SK-N-SH (cell line): ENCODE measurements around the gene DTNA. TPM values are rescaled to one million over a fixed set of nuclear protein-coding genes. Genes with fewer than 3 reads are reported as not detected.

Source experiments
- CTCF ChIA-PET: fragments of 300-600, 350-600 bp; formaldehyde crosslinking; extraction: SDS; loops from one replicate; lab custom pipeline; 2021; lab: Yijun Ruan, JAX
- POLR2A ChIA-PET: fragments of 350-600 bp; sonication (Branson Sonifier 250); formaldehyde crosslinking; extraction: SDS; loops from one replicate; lab custom pipeline; 2020; ENCODE audit warnings: antibody characterized with exemption, inconsistent platforms; lab: Yijun Ruan, JAX
- DNase-seq: peaks from one replicate; pipeline ENCODE4 v3.0.0; 2012
- H2AFZ ChIP-seq: fragments of 200-600 bp; sonication (generic); 2 replicates; pipeline ENCODE4 v1.8.1; 2016; ENCODE audit warnings: antibody characterized with exemption, mild to moderate bottlenecking, low read depth
- H3F3A ChIP-seq: fragments of 200-600 bp; sonication (generic); replicated peaks from 2 replicates; pipeline ENCODE3; 2016; ENCODE audit warnings: antibody characterized with exemption, mild to moderate bottlenecking; ENCODE audit not compliant: insufficient read depth
- H3K27ac ChIP-seq, 2 experiments: fragments of 200-500 bp in 1 of 2; fragments of 200-600 bp in 1 of 2; sonication (Bioruptor generic) in 1 of 2; sonication (generic), shearing (Covaris generic) in 1 of 2; 2 replicates each; pipeline versions ENCODE4 v1.5.1 to v1.6.1; 2014 to 2016; ENCODE audit warnings: low read depth in 2 of 2, inconsistent platforms in 1 of 2, low read length in 1 of 2, mild to moderate bottlenecking in 1 of 2, mixed read lengths in 1 of 2
- H3K27me3 ChIP-seq: fragments of 200-600 bp; sonication (generic), shearing (Covaris generic); 2 replicates; pipeline ENCODE4 v1.6.1; 2016; ENCODE audit warnings: mixed run types; ENCODE audit not compliant: insufficient read depth
- H3K36me3 ChIP-seq, 2 experiments: fragments of 200-500 bp in 1 of 2; fragments of 200-600 bp in 1 of 2; sonication (Bioruptor generic) in 1 of 2; sonication (generic) in 1 of 2; replicated peaks in 1 of 2; 2 replicates each; pipeline versions ENCODE3 to v1.5.1; 2014 to 2016; ENCODE audit warnings: low read length in 1 of 2, mild to moderate bottlenecking in 1 of 2; ENCODE audit not compliant: insufficient read depth in 2 of 2, control insufficient read depth in 1 of 2
- H3K4me1 ChIP-seq, 2 experiments: fragments of 200-500 bp in 1 of 2; fragments of 200-600 bp in 1 of 2; sonication (Bioruptor generic) in 1 of 2; sonication (generic), shearing (Covaris generic) in 1 of 2; 2 replicates each; pipeline versions ENCODE4 v1.5.1 to v1.6.1; 2014 to 2016; ENCODE audit warnings: low read depth in 1 of 2, low read length in 1 of 2, mixed run types in 1 of 2; ENCODE audit not compliant: insufficient read depth in 2 of 2, control insufficient read depth in 1 of 2
- H3K4me2 ChIP-seq: fragments of 200-600 bp; sonication (generic), shearing (Covaris generic); 2 replicates; pipeline ENCODE4 v1.6.1; 2017; ENCODE audit warnings: mixed run types
- H3K4me3 ChIP-seq, 2 experiments: fragments of 200-500 bp in 1 of 2; fragments of 200-600 bp in 1 of 2; sonication (Bioruptor generic) in 1 of 2; sonication (generic), shearing (Covaris generic) in 1 of 2; 2 replicates each; pipeline versions ENCODE4 v1.5.1 to v1.8.1; 2014 to 2016; ENCODE audit warnings: low read depth in 2 of 2, inconsistent platforms in 1 of 2, low read length in 1 of 2, mild to moderate bottlenecking in 1 of 2, mixed read lengths in 1 of 2, moderate library complexity in 1 of 2
- H3K79me2 ChIP-seq: fragments of 200-600 bp; sonication (generic); 2 replicates; pipeline ENCODE4 v1.8.1; 2017; ENCODE audit warnings: mild to moderate bottlenecking; ENCODE audit not compliant: insufficient read depth
- H3K9ac ChIP-seq: fragments of 200-600 bp; sonication (generic); 2 replicates; pipeline ENCODE4 v1.6.1; 2017; ENCODE audit warnings: mixed run types
- H3K9me2 ChIP-seq: fragments of 200-600 bp; sonication (generic); 2 replicates; pipeline ENCODE4 v1.6.1; 2017; ENCODE audit warnings: mixed run types
- H3K9me3 ChIP-seq: fragments of 200-600 bp; sonication (generic); 2 replicates; pipeline ENCODE4 v1.6.1; 2017; ENCODE audit warnings: mixed run types, mild to moderate bottlenecking, moderate library complexity
- H4K20me1 ChIP-seq: fragments of 200-600 bp; sonication (generic); 2 replicates; pipeline ENCODE4 v1.6.1; 2017; ENCODE audit warnings: mild to moderate bottlenecking, mixed run types; ENCODE audit not compliant: insufficient read depth
- CHD2 ChIP-seq: fragments of 150-350 bp; IDR thresholded peaks from 2 replicates; pipeline ENCODE4 v1.6.1; 2018; ENCODE audit warnings: low read length; ENCODE audit not compliant: partially characterized antibody
- ELF1 ChIP-seq: IDR thresholded peaks from 2 replicates; pipeline ENCODE4 v1.4.0; 2012
- GABPA ChIP-seq: IDR thresholded peaks from 2 replicates; pipeline ENCODE4 v1.4.0; 2012; ENCODE audit warnings: low read depth, mild to moderate bottlenecking
- GATA2 ChIP-seq: sonication (generic); formaldehyde crosslinking; IDR thresholded peaks from 2 replicates; pipeline ENCODE4 v1.5.0; 2020; ENCODE audit warnings: mild to moderate bottlenecking, missing genetic modification reagents
- RAD21 ChIP-seq: IDR thresholded peaks from 2 replicates; pipeline ENCODE4 v1.6.1; 2012; ENCODE audit warnings: mild to moderate bottlenecking, low read length
- RCOR1 ChIP-seq: fragments of 150-350 bp; IDR thresholded peaks from 2 replicates; pipeline ENCODE4 v1.6.1; 2017; ENCODE audit warnings: antibody characterized with exemption, low read length
- SIN3A ChIP-seq: IDR thresholded peaks from 2 replicates; pipeline ENCODE4 v1.6.1; 2012; ENCODE audit warnings: low read depth, mild to moderate bottlenecking, low read length, moderate library complexity, borderline replicate concordance
- SMC3 ChIP-seq: IDR thresholded peaks from 2 replicates; pipeline ENCODE4 v1.6.1; 2012; ENCODE audit warnings: low read depth, low read length, improper control_type of control experiment
- TAF1 ChIP-seq: IDR thresholded peaks from 2 replicates; pipeline ENCODE4 v1.6.1; 2012; ENCODE audit warnings: low read depth, mild to moderate bottlenecking, low read length, moderate library complexity, borderline replicate concordance
- TEAD4 ChIP-seq: IDR thresholded peaks from 2 replicates; pipeline ENCODE4 v1.4.0; 2012; ENCODE audit warnings: mild to moderate bottlenecking, borderline replicate concordance; ENCODE audit not compliant: insufficient read depth
- USF2 ChIP-seq: fragments of 150-350 bp; IDR thresholded peaks from 2 replicates; pipeline ENCODE4 v1.6.1; 2017; ENCODE audit warnings: antibody characterized with exemption, low read length, low read depth, borderline replicate concordance
- WGBS: methylation state at CpG from one replicate; pipeline ENCODE4 v1.1.6; 2017; ENCODE audit warnings: low lambda C conversion rate; 5-methylcytosine and 5-hydroxymethylcytosine counted together
- polyA plus RNA-seq, 3 experiments: library from polyadenylated mRNA; depleted of rRNA; stranded (reverse); fragments of >200 nt; gene quantifications; 2 replicates each; pipeline ENCODE4 v1.2.3, GENCODE V29; 2012
- TF ChIP-seq, protein P1 (sequence below): IDR thresholded peaks from 2 replicates; pipeline ENCODE4; 2012

DTNA gene
- polyA plus RNA-seq, 1 of the 3 experiments (the other 2 are of a cell fraction), result 7.9 TPM

DNA sequence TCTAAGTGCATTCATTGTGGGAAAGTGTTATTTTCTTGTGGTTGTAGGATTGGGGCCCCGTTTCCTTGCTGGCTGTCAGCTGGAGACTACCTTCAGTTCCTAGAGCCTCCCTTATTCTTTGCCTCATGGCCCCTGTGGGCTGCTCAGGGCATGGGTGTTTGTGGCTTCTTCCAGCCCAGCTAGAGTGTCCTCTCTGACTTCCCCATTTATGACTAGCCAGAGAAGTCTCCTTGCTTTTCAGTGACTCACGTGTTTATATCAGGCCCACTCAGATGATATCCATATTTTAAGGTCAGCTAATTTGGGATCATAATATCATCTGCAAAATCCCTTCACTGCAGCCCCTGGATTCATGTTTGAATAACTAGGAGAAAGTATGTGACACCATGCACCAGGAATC is 62.8 kb downstream of the DTNA start:
- H3K36me3 ChIP-seq, result no peaks in the 10 kb centered on the region
- H3K4me3 ChIP-seq, result no peak overlapping the region
- H3K27ac ChIP-seq, result peak overlapping the region in 1 of 2 experiments; percentile 23; a peak in 1 of 4 replicates
- 44% methylated on average over 2 of the region's 2 CpGs for WGBS
- H3K79me2 ChIP-seq, result no peaks in the 10 kb centered on the region
- ChIA-PET POLR2A (no interaction called here), CTCF (interaction anchor here (0.8 to 3.2 kb wide), 3 partner anchors 12 to 111 kb away, joined by 4 to 14 read pairs (median 12); no protein-coding TSS in a partner anchor)
- no peaks in the 10 kb centered on the region for H3K9me3 ChIP-seq
- no peaks in the 10 kb centered on the region for H3K9me2 ChIP-seq
- peak overlapping the region; percentile 43; the same call in 1 of the 2 replicates for H3K4me2 ChIP-seq
- TF ChIP-seq SMC3 (no peak), GABPA (no peak), GATA2 (CRISPR knock-in tag) (no peak), SIN3A (no peak), CHD2 (no peak), ELF1 (no peak), USF2 (no peak)
- TF ChIP-seq, protein P1, sequence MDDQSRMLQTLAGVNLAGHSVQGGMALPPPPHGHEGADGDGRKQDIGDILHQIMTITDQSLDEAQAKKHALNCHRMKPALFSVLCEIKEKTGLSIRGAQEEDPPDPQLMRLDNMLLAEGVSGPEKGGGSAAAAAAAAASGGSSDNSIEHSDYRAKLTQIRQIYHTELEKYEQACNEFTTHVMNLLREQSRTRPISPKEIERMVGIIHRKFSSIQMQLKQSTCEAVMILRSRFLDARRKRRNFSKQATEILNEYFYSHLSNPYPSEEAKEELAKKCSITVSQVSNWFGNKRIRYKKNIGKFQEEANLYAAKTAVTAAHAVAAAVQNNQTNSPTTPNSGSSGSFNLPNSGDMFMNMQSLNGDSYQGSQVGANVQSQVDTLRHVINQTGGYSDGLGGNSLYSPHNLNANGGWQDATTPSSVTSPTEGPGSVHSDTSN, result no peak
- H3F3A ChIP-seq, result peaks cover 5% of the 10 kb centered on the region
- H4K20me1 ChIP-seq, result no peaks in the 10 kb centered on the region
- DNase-seq, result no peak
- H2AFZ ChIP-seq, result no peak overlapping the region
- peaks cover 7 to 13% of the 10 kb centered on the region in 2 experiments; a peak in 3 of 4 replicates for H3K4me1 ChIP-seq
- H3K27me3 ChIP-seq, result no peaks in the 10 kb centered on the region
- no peak overlapping the region for H3K9ac ChIP-seq

DNA sequence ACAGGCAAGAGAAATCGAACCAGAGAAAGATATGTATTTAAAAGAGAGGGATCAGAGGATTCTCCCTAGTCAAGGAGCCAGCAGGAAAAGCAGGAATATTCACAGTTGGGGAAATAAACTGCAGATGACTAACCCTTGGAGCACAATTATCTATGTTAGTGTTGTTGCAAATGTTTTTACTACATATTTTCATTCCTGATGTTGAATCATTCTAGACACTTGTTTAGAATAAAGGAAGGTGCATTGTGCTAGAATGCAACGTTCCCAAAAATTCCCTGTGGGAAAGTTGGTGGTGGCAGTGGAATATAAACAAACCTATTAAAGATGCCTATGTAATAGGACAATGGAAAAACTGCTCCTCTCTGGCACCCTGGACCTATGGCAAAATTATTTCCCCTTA is 63.3 kb downstream of the DTNA start:
- H3K9ac ChIP-seq, result no peak overlapping the region
- 40% methylated on average over 2 of the region's 2 CpGs for WGBS
- no peaks in the 10 kb centered on the region for H3K36me3 ChIP-seq
- H3F3A ChIP-seq, result peaks cover 5% of the 10 kb centered on the region
- H3K27ac ChIP-seq, result peak overlapping the region; percentile 16 to 23; a peak in 2 of 4 replicates
- DNase-seq, result no peak
- H3K4me1 ChIP-seq, result peaks cover 7 to 13% of the 10 kb centered on the region in 2 experiments; a peak in 3 of 4 replicates
- TF ChIP-seq RAD21, result no peak
- TF ChIP-seq GATA2 (CRISPR knock-in tag), result no peak
- no peak for TF ChIP-seq TEAD4
- TF ChIP-seq TAF1, result no peak
- no peak for TF ChIP-seq RCOR1
- no peak overlapping the region for H3K4me3 ChIP-seq
- no peaks in the 10 kb centered on the region for H3K9me2 ChIP-seq
- ChIA-PET POLR2A (no interaction called here), CTCF (interaction anchor here (2.7 to 3.2 kb wide), 2 partner anchors 15 to 111 kb away, joined by 12 to 14 read pairs; no protein-coding TSS in a partner anchor)
- no peaks in the 10 kb centered on the region for H3K79me2 ChIP-seq
- peak overlapping the region; percentile 43; the same call in 1 of the 2 replicates for H3K4me2 ChIP-seq
- H3K9me3 ChIP-seq, result no peaks in the 10 kb centered on the region
- H4K20me1 ChIP-seq, result no peaks in the 10 kb centered on the region
- H2AFZ ChIP-seq, result no peak overlapping the region
- no peaks in the 10 kb centered on the region for H3K27me3 ChIP-seq
